Type B pancreatic cell (in vitro differentiated cells): ENCODE measurements around the gene RSPH9. TPM values are rescaled to one million over a fixed set of nuclear protein-coding genes. Genes with fewer than 3 reads are reported as not detected.
"Not testable (repeated sequence)": the region's sequence is repeated elsewhere in the genome, so short reads cannot be mapped to it uniquely, and the experiment has no call there.

Source experiments
- DNase-seq: peaks from one replicate; pipeline ENCODE4 v3.0.0; 2021; ENCODE audit warnings: mixed read lengths; ENCODE audit not compliant: unreplicated experiment; ENCODE audit errors: extremely low spot score
- H3K27ac Mint-ChIP-seq: 2 replicates; pipeline ENCODE4 v1.8.0; 2021; ENCODE audit warnings: mild to moderate bottlenecking, mixed read lengths
- H3K27me3 Mint-ChIP-seq: 2 replicates; pipeline ENCODE4 v1.8.0; 2021; ENCODE audit warnings: mixed read lengths
- H3K36me3 Mint-ChIP-seq: 2 replicates; pipeline ENCODE4 v1.8.0; 2021; ENCODE audit warnings: mixed read lengths
- H3K4me1 Mint-ChIP-seq: one replicate; pipeline ENCODE4 v1.8.0; 2021; ENCODE audit warnings: mixed read lengths; ENCODE audit not compliant: unreplicated experiment
- H3K4me3 Mint-ChIP-seq: 2 replicates; pipeline ENCODE4 v1.8.0; 2021; ENCODE audit warnings: mild to moderate bottlenecking, mixed read lengths
- H3K9me3 Mint-ChIP-seq: 2 replicates; pipeline ENCODE4 v1.8.0; 2021; ENCODE audit warnings: mixed read lengths
- total RNA-seq: library from RNA; stranded (reverse); gene quantifications from 2 replicates; pipeline ENCODE4 v1.2.1, GENCODE V29; 2021; ENCODE audit warnings: low replicate concordance
- TF ChIP-seq, protein P1 (sequence below): fragments of 200-600 bp; sonication (generic); conservative IDR thresholded peaks from 2 replicates; pipeline ENCODE4 v1.5.0; 2021; ENCODE audit warnings: antibody characterized with exemption, mild to moderate bottlenecking

The RSPH9 gene
- total RNA-seq, 1 donor from 2014 or later: 0.53 TPM

DNA sequence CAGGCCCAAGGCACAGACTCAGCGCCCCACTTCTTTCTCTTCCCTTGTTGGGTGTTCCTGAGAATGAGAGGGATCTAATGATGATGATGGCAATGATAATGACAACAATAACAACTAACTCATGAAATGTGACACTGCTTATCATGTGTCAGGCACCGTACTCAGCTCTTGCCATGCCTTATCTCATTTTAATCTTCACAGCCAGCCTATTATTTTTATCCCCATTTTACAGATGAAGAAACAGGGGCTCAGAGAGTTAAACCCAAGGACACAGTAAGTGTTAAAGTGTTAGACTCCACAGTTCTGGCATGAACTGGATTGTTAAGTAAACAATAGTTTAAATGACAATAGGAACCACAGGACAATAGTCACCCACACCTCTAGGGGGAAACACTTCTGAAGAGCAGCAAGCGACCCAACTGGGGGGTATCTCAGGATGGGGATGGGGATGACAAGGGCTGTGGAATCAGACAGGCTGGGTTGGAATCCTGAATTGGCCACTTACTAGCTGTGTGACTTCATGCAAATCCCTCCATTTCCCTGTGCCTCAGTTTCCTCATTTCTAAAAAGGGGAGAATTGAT is 12.5 kb downstream of the RSPH9 start:
- DNase-seq: no peak
- Mint-ChIP-seq H3K27ac (no peak overlapping the region), H3K27me3 (no peaks in the 10 kb centered on the region), H3K36me3 (no peaks in the 10 kb centered on the region), H3K4me3 (no peak overlapping the region), H3K9me3 (no peaks in the 10 kb centered on the region), H3K4me1 (no peaks in the 10 kb centered on the region)
- TF ChIP-seq, protein P1, sequence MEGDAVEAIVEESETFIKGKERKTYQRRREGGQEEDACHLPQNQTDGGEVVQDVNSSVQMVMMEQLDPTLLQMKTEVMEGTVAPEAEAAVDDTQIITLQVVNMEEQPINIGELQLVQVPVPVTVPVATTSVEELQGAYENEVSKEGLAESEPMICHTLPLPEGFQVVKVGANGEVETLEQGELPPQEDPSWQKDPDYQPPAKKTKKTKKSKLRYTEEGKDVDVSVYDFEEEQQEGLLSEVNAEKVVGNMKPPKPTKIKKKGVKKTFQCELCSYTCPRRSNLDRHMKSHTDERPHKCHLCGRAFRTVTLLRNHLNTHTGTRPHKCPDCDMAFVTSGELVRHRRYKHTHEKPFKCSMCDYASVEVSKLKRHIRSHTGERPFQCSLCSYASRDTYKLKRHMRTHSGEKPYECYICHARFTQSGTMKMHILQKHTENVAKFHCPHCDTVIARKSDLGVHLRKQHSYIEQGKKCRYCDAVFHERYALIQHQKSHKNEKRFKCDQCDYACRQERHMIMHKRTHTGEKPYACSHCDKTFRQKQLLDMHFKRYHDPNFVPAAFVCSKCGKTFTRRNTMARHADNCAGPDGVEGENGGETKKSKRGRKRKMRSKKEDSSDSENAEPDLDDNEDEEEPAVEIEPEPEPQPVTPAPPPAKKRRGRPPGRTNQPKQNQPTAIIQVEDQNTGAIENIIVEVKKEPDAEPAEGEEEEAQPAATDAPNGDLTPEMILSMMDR: no peak

DNA sequence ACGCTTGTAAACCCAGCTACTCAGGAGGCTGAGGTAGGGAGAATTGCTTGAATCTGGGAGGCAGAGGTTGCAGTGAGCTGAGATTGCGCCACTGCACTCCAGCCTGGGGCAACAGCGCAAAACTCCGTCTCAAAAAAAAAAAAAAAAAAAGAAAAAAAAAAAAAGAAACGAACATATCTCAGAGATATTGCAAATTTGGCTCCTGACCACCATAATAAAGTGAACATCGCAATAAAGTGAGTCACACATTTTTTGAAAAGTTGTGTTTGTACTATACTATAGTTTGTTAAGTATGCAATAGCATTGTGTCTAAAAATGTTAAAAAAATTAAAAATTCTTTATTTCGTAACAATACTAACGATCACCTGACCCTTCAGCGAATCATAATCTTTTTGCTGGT is 13.3 kb downstream of the RSPH9 start:
- no peak overlapping the region for H3K27ac Mint-ChIP-seq
- no peaks in the 10 kb centered on the region for H3K4me1 Mint-ChIP-seq
- H3K4me3 Mint-ChIP-seq: no peak overlapping the region
- DNase-seq: no peak
- TF ChIP-seq, protein P1: no peak
- no peaks in the 10 kb centered on the region for H3K27me3 Mint-ChIP-seq
- no peaks in the 10 kb centered on the region for H3K9me3 Mint-ChIP-seq
- H3K36me3 Mint-ChIP-seq: no peaks in the 10 kb centered on the region

DNA sequence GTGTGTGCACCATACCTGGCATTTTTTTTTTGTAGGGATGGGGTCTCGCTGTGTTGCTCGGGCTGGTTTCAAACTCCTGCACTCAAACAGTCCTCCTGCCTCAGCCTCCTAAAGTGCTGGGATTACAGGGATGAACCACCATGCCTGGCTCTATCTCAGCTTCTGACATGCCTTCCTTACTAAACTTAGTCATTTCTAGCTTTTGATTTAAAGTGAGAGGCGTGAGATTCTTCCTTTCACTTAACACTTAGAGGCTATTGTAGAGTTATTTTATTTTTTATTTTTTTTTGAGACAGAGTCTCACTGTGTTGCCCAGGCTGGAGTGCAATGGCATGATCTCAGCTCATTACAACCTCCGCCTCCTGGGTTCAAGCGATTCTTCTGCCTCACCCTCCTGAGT is 18.1 kb downstream of the RSPH9 start:
- not testable (repeated sequence) for H3K9me3 Mint-ChIP-seq, H3K27me3 Mint-ChIP-seq, H3K36me3 Mint-ChIP-seq, H3K4me3 Mint-ChIP-seq, H3K27ac Mint-ChIP-seq, DNase-seq
- peaks cover 11% of the 10 kb centered on the region for H3K4me1 Mint-ChIP-seq

DNA sequence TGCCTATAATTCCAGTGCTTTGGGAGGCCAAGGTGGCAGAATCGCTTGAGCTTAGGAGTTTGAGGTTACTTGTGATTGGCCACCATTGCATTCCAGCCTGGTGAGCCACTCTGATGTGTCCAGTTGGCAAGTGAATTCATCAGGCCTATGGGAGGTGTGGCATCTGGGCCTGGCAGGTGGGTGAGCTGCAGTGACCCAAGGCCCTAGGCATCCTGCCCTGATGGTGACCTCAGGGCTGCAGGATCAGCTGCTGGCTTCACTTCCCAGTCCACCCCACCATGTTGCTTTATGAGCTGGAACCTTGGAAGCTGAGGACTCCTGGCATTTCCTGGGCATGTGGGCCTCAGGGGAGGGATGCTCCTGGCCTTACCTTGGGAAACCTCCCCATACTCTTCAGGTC is 20.5 kb downstream of the RSPH9 start:
- no peak overlapping the region for H3K27ac Mint-ChIP-seq

DNA sequence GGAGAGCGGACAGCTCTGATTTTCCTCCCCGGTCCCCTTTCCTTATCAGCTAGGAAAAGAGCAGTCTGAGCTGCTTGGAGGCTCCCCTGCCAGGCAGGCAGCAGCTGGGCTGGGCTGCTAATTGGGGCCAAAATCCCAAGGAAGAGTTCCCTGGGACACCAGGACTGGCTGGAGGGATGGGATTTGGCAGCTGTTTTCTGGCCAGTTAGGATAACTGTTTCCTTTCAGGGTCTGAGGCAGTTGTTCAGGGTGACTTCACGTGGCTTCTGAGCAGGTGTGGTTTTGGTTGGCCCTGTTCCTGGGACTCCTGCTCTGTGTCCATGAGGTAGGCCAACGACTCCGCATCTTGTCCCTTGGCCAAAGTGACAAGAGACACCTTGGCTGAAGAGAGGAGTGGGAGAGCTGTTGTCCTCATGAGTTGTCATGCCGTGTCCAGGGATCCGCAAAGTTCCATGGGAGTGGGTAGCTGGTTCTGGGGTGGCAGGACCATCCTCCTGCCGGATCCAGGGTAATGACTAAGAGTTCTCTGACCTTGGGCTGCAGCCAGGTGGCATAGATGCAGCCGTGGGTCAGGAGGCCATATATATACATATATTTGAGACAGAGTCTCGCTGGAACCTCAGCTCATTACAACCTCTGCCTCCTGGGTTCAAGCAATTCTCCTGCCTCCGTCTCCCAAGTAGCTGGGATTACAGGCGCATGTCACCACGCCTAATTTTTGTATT is 21.5 kb downstream of the RSPH9 start:
- Mint-ChIP-seq H3K4me3 (no peak overlapping the region), H3K9me3 (no peaks in the 10 kb centered on the region), H3K27ac (no peak overlapping the region), H3K27me3 (no peaks in the 10 kb centered on the region), H3K36me3 (peaks cover 3% of the 10 kb centered on the region), H3K4me1 (peaks cover 35% of the 10 kb centered on the region)
- TF ChIP-seq, protein P1: no peak
- no peak for DNase-seq

More for the DNA sequence above, 20.5 kb downstream of the RSPH9 start:
- Mint-ChIP-seq H3K4me3 (no peak overlapping the region), H3K9me3 (no peaks in the 10 kb centered on the region), H3K36me3 (no peaks in the 10 kb centered on the region), H3K4me1 (peaks cover 34% of the 10 kb centered on the region), H3K27me3 (no peaks in the 10 kb centered on the region)
- TF ChIP-seq, protein P1: no peak
- no peak for DNase-seq
